ENCODE results near the gene PTPRE. TPM values are rescaled to one million over a fixed set of nuclear protein-coding genes. Genes with fewer than 3 reads are reported as not detected.

Gene PTPRE
- total and polyA plus RNA-seq, 10 of the 15 experiments (the other 5 are each of a cell fraction or from before 2014, with no cell fraction given), result 2.9 to 7.6 (median 5.8) TPM

- TF ChIP-seq E4F1 (IDR thresholded peaks at IDR 0.05; ENCODE audit: borderline replicate concordance, partially characterized antibody) (no peak), ESRRA (IDR thresholded peaks at IDR 0.05; ENCODE audit: low read length) (no peak), FOXK2 (IDR thresholded peaks at IDR 0.05) (no peak)
These were observed 100.2 kb downstream of the PTPRE start (continued) for GRCh38 chr10:128007056-128007455.

DNA sequence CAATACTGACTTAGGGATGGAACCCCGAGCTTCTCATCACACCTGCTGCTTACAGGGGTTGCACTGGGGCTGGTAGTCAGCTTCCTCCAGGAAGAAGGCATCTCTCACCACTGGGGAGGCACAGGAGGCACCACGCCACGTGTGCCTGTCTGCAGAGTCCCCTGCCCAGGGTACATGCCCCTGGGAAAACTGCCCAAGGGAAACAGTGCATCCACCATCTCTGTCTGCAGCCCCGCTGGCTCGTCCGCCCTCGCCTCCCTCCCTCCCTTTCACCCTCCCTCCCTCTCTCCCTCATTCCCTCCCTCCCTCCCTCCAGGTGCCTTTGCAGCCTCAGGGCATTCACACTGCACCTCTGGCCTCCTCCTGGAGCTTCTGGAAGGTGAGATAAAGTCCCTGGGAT lies 101.1 kb downstream of the PTPRE start:
- Histone ChIP-seq H2AFZ (ENCODE audit: control insufficient read depth, low read depth, low read length) (no peak overlapping the region), H3K4me1 (ENCODE audit: control insufficient read depth, insufficient read depth, low read length) (no peaks in the 10 kb centered on the region), H3K27ac (ENCODE audit: control insufficient read depth, insufficient read depth) (no peak overlapping the region), H3K9me3 (replicated peaks; ENCODE audit: control insufficient read depth, insufficient read depth, low read length) (no peaks in the 10 kb centered on the region), H3K36me3 (ENCODE audit: control insufficient read depth in 2 of 2, insufficient read depth in 2 of 2, low read length in 1 of 2) (no peaks in the 10 kb centered on the region), H3K79me2 (ENCODE audit: control insufficient read depth, insufficient read depth, low read length) (no peaks in the 10 kb centered on the region), H3K9ac (ENCODE audit: control insufficient read depth, insufficient read depth, low read length) (no peak overlapping the region), H3K4me3 (no peak overlapping the region), H3K4me2 (ENCODE audit: control insufficient read depth, insufficient read depth) (no peak overlapping the region), H3K27me3 (replicated peaks in 1 of 2; ENCODE audit: control insufficient read depth in 2 of 2, insufficient read depth in 2 of 2, low read length in 1 of 2) (0 out of 4 replicates have a peak, but pooled peaks cover 0 to 2% of the 10 kb centered on the region in 2 experiments), H4K20me1 (ENCODE audit: control insufficient read depth, insufficient read depth) (no peaks in the 10 kb centered on the region)
- intact Hi-C loops (cut with micrococcal nuclease; ENCODE audit: unreplicated experiment), result no loop called here
- ChIA-PET SMC1A (ENCODE audit: uncharacterized antibody, unreplicated experiment) (interaction anchor here (1.5 kb wide), 1 partner anchor 61 kb away, joined by 4 read pairs; no protein-coding TSS in a partner anchor), CTCF (interaction anchor here (1.2 kb wide), 1 partner anchor 27 kb away, joined by 3 read pairs; no protein-coding TSS in a partner anchor), POLR2A (no interaction called here), RAD21 (ENCODE audit: unreplicated experiment) (no interaction called here)
- no TSS peak for BruUV-seq (replicated peaks)
- ATAC-seq, result no peak
- no peak for TF ChIP-seq RCOR1 (conservative IDR thresholded peaks at IDR 0.05; ENCODE audit: low read depth, low read length)
- no peak for TF ChIP-seq IRF4 (IDR thresholded peaks at IDR 0.05; ENCODE audit: low read depth, low read length)
- DNase-seq (ENCODE audit: low read depth, low spot score), result no peak
- no peak for FAIRE-seq
- in situ Hi-C loops (cut with MboI), result no loop called here
- WGBS (ENCODE audit: insufficient coverage, insufficient replicate concordance, low lambda C conversion rate, missing lambda C conversion rate), result 0% methylated on average over 5 of the region's 7 CpGs
